T-helper 2 cell treated with Interferon-gamma antibody and Interleukin-4, amounts not matched to agents 5 μg/mL and 100 μg/mL, for 36 hours (primary cell): Measurements from ENCODE around the gene TTI1.
"Not testable (repeated sequence)": the region's sequence is repeated elsewhere in the genome, so short reads cannot be mapped to it uniquely, and the experiment has no call there.

Experiments
- DNase-seq: peaks from one replicate; pipeline ENCODE4 v3.0.0; 2021; ENCODE audit warnings: low spot score
- H3K27ac Mint-ChIP-seq: one replicate; pipeline ENCODE4 v1.8.0; 2021; ENCODE audit warnings: mild to moderate bottlenecking, mixed read lengths
- H3K27me3 Mint-ChIP-seq: one replicate; pipeline ENCODE4 v1.8.0; 2021; ENCODE audit warnings: low read depth, mixed read lengths
- H3K36me3 Mint-ChIP-seq: one replicate; pipeline ENCODE4 v1.8.0; 2021; ENCODE audit warnings: low read depth, mixed read lengths
- H3K4me1 Mint-ChIP-seq: one replicate; pipeline ENCODE4 v1.8.0; 2021; ENCODE audit warnings: low read depth, mixed read lengths
- H3K4me3 Mint-ChIP-seq: one replicate; pipeline ENCODE4 v1.8.0; 2022; ENCODE audit warnings: mild to moderate bottlenecking, moderate library complexity, mixed read lengths
- H3K9me3 Mint-ChIP-seq: one replicate; pipeline ENCODE4 v1.8.0; 2021; ENCODE audit warnings: mixed read lengths

Gene TTI1

DNA sequence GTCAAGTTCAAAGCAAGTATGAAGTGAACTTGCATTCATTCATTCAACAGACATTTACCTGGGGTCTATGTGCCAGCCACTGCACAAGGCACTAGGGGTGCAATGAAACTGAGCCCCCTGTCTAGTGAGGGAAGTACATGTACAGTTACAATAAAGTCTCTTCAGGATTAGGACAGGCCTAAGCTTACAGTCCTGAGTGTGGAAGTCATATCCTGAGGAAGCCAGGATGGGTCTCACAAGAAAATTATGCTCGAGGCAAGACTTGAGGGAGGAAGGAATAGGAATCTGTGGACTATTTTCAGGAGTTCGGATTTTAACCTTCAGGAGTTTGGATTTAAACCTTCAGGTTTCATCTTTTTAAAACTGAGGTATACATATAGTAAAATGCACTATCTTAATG, 19.4 kb downstream of the TTI1 start:
- H3K27ac Mint-ChIP-seq = no peak overlapping the region
- H3K27me3 Mint-ChIP-seq = no peaks in the 10 kb centered on the region
- peaks cover 69% of the 10 kb centered on the region for H3K36me3 Mint-ChIP-seq
- peaks cover 18% of the 10 kb centered on the region for H3K9me3 Mint-ChIP-seq
- DNase-seq = no peak
- H3K4me1 Mint-ChIP-seq = no peaks in the 10 kb centered on the region
- H3K4me3 Mint-ChIP-seq = no peak overlapping the region

DNA sequence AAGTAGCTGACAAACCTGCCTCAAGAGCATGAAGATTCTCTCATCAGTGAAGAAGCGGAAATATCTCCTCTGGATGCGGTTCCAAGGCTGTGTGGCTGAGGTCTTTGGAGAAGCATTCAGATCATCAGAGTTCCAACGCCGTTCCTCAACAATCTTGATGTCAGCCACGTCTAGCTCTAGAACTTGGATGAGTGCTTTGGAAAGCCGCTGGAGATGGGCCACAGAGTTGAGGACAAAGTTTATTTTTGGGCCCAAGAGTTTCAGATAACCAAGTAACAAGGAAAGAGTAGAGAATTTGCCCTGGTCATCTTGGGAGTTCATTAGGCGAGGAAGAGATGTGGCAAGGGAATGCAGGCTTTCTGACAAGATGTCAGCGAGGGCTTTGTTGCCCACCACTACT, 20.9 kb downstream of the TTI1 start:
- H3K36me3 Mint-ChIP-seq = peaks cover 65% of the 10 kb centered on the region
- H3K9me3 Mint-ChIP-seq = peaks cover 4% of the 10 kb centered on the region
- H3K4me3 Mint-ChIP-seq = no peak overlapping the region
- no peaks in the 10 kb centered on the region for H3K27me3 Mint-ChIP-seq
- no peak for DNase-seq
- H3K27ac Mint-ChIP-seq = no peak overlapping the region
- H3K4me1 Mint-ChIP-seq = no peaks in the 10 kb centered on the region

- no peak for DNase-seq
- peaks cover 60% of the 10 kb centered on the region for H3K36me3 Mint-ChIP-seq
- H3K4me1 Mint-ChIP-seq = peaks cover under 1% of the 10 kb centered on the region
- no peak overlapping the region for H3K4me3 Mint-ChIP-seq
- no peaks in the 10 kb centered on the region for H3K27me3 Mint-ChIP-seq
- H3K9me3 Mint-ChIP-seq = no peaks in the 10 kb centered on the region
- H3K27ac Mint-ChIP-seq = no peak overlapping the region
Observed at GRCh38 chr20:38011696-38012095, 21.6 kb downstream of the TTI1 start.

DNA sequence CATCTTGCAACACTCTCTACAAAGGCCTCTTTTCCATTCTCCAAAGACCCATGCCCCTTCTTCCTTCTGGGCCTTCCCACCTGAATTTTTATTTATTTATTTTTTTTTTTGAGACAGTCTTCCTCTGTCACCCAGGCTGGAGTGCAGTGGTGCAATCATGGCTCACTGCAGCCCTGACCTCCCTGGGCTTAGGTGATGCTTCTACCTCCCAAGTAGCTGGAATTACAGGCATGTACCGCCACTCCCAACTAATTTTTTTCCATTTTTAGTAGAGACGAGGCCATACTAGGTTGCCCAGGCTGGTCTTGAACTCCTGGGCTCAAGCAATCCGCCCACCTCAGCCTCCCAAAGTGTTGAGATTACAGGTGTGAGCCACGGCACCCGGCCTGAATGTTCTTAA, 23.8 kb downstream of the TTI1 start:
- not testable (repeated sequence) for H3K4me3 Mint-ChIP-seq, H3K27me3 Mint-ChIP-seq, H3K27ac Mint-ChIP-seq, DNase-seq, H3K4me1 Mint-ChIP-seq, H3K9me3 Mint-ChIP-seq
- H3K36me3 Mint-ChIP-seq = peaks cover 58% of the 10 kb centered on the region

GRCh38 chr20:38008233-38008944, 24.9 kb downstream of the TTI1 start:
- H3K9me3 Mint-ChIP-seq = no peaks in the 10 kb centered on the region
- no peak for DNase-seq
- H3K27me3 Mint-ChIP-seq = no peaks in the 10 kb centered on the region
- H3K4me1 Mint-ChIP-seq = peaks cover 7% of the 10 kb centered on the region
- H3K4me3 Mint-ChIP-seq = no peak overlapping the region
- H3K27ac Mint-ChIP-seq = no peak overlapping the region
- H3K36me3 Mint-ChIP-seq = peaks cover 59% of the 10 kb centered on the region

- no peak overlapping the region for H3K4me3 Mint-ChIP-seq
- H3K27ac Mint-ChIP-seq = no peak overlapping the region
- peaks cover 51% of the 10 kb centered on the region for H3K36me3 Mint-ChIP-seq
- no peak for DNase-seq
- peaks cover 8% of the 10 kb centered on the region for H3K4me1 Mint-ChIP-seq
- H3K9me3 Mint-ChIP-seq = no peaks in the 10 kb centered on the region
- H3K27me3 Mint-ChIP-seq = no peaks in the 10 kb centered on the region
Observed at GRCh38 chr20:38007526-38007925, 25.7 kb downstream of the TTI1 start.

GRCh38 chr20:38005903-38006302, 27.4 kb downstream of the TTI1 start:
- Mint-ChIP-seq H3K4me3 (no peak overlapping the region), H3K27ac (no peak overlapping the region), H3K36me3 (peaks cover 49% of the 10 kb centered on the region), H3K27me3 (no peaks in the 10 kb centered on the region), H3K9me3 (no peaks in the 10 kb centered on the region), H3K4me1 (peaks cover 18% of the 10 kb centered on the region)
- no peak for DNase-seq

DNA sequence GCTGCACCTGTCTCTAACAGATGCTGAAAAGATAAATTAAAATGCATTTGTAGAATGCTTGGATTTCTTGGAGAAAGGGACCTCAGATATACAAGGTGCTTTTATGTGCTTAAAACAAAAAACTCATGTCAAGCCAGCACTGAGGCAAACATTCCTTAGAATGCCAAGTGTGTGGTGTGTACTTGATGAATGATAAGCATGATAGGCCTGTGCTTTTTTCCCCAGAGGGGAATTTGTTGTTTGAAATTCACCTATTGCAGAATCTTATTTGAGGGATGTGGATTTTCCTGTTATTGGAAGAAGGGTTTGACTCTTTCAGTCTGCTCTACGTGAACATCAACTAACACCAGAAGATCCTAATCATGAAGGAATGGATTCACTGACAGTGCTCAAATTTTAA, 28.8 kb downstream of the TTI1 start:
- Mint-ChIP-seq H3K4me3 (no peak overlapping the region), H3K9me3 (no peaks in the 10 kb centered on the region), H3K27ac (no peak overlapping the region), H3K36me3 (peaks cover 51% of the 10 kb centered on the region), H3K27me3 (no peaks in the 10 kb centered on the region), H3K4me1 (peaks cover 18% of the 10 kb centered on the region)
- no peak for DNase-seq

GRCh38 chr20:38002422-38002821, 30.8 kb downstream of the TTI1 start:
- Mint-ChIP-seq H3K36me3 (peaks cover 45% of the 10 kb centered on the region), H3K27me3 (no peaks in the 10 kb centered on the region), H3K4me3 (no peak overlapping the region), H3K27ac (no peak overlapping the region), H3K4me1 (peaks cover 18% of the 10 kb centered on the region), H3K9me3 (no peaks in the 10 kb centered on the region)
- DNase-seq = no peak

DNA sequence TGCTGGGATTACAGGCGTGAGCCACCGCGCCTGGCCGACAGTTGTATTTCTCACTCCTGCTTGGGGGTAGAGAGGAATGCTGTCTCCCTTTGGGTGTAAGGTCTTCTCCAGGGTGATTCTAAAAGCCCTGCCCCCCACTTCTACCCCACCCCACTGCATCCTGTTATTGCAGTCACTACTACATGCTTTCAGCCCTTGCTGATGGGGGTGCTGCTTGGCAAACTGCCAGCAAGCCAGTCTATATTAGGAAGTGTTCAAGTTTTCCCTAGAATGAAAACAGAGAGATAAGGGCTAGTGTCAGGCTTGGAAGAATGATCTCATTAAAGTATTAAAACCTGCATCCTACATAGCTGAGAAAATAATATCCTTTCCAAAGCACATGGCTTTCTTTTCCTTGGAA, 31.3 kb downstream of the TTI1 start:
- H3K36me3 Mint-ChIP-seq = peaks cover 48% of the 10 kb centered on the region
- H3K27ac Mint-ChIP-seq = no peak overlapping the region
- no peaks in the 10 kb centered on the region for H3K9me3 Mint-ChIP-seq
- no peaks in the 10 kb centered on the region for H3K27me3 Mint-ChIP-seq
- DNase-seq = no peak
- H3K4me1 Mint-ChIP-seq = peaks cover 18% of the 10 kb centered on the region
- no peak overlapping the region for H3K4me3 Mint-ChIP-seq

DNA sequence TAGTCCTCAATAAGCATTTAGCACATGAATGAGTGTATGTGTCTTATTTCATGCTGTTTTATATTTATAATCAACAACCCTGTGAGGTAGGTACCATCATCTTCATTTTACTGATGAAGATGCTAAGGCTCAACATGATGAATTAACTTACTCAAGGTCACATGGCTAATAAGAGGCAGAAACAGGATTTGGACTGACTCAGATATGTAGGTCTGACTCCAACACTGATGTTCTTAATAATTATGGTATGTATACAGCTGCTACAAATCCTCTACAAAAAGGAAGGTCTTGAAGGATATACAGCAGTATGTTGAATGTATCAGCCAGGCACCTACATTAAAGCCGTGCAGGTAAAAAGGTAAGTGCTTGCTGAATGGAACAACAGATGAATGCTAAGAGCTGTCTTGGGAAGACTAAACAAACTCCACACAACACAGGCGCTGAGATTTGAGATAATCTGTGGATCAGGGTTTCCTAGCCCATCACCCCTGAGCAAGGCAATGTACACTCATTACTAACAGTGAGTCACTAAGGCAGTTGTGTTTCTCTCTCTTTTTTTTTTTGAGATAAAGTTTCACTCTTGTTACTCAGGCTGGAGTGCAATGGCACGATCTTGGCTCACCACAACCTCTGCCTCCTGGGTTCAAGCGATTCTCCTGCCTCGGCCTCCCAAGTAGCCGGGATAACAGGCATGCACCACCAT, 31.9 kb downstream of the TTI1 start:
- Mint-ChIP-seq H3K4me1 (peaks cover 14% of the 10 kb centered on the region), H3K36me3 (peaks cover 45% of the 10 kb centered on the region), H3K4me3 (no peak overlapping the region), H3K27me3 (no peaks in the 10 kb centered on the region), H3K9me3 (no peaks in the 10 kb centered on the region), H3K27ac (no peak overlapping the region)
- DNase-seq = peak; percentile 38

DNA sequence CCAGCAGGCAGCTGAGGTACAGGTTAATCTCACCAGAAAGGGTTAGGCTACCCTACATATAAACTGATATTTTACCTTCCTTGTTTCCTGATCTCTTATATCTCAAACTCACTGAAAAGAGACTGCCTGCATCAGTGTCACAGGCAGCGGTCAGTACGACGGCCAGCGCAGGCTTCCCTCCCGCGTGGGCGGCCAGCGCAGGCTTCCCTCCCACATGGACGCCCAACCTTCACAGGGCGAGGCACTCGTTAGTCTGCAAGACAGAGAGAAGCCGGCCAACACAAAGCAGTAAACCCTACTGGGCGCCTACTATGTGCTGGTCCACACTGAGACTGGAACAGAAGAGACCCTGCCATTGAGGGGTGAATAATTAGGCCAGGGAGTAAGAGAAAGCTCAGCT, 33.0 kb downstream of the TTI1 start:
- Mint-ChIP-seq H3K27ac (no peak overlapping the region), H3K36me3 (peaks cover 44% of the 10 kb centered on the region), H3K27me3 (no peaks in the 10 kb centered on the region), H3K9me3 (no peaks in the 10 kb centered on the region), H3K4me1 (peaks cover 11% of the 10 kb centered on the region), H3K4me3 (no peak overlapping the region)
- DNase-seq = no peak

- H3K4me1 Mint-ChIP-seq = peaks cover 11% of the 10 kb centered on the region
- no peaks in the 10 kb centered on the region for H3K9me3 Mint-ChIP-seq
- no peak overlapping the region for H3K27ac Mint-ChIP-seq
- H3K4me3 Mint-ChIP-seq = no peak overlapping the region
- peaks cover 44% of the 10 kb centered on the region for H3K36me3 Mint-ChIP-seq
- H3K27me3 Mint-ChIP-seq = no peaks in the 10 kb centered on the region
- DNase-seq = no peak
Observed at GRCh38 chr20:37999526-38000263, 33.6 kb downstream of the TTI1 start.

DNA sequence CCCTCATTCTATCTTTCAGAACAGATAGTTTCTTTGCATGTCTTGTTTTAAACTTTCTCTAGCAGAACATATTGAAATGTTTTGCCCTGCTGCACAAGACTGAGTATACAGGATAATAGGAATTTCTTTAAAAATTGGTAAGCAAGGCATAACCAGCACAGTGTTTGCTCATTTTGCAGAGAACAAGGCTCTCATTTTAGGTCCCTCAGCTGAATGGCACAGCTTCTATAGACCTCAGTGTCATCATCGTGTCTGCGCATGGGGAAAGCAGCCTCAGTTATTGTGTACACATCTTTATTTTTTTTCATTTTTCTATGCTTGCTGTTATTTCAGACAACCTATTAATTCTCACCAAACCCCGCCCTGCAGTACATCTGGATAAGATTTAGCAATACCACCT, 35.7 kb downstream of the TTI1 start:
- no peak overlapping the region for H3K27ac Mint-ChIP-seq
- peaks cover 43% of the 10 kb centered on the region for H3K36me3 Mint-ChIP-seq
- no peaks in the 10 kb centered on the region for H3K27me3 Mint-ChIP-seq
- no peak overlapping the region for H3K4me3 Mint-ChIP-seq
- no peaks in the 10 kb centered on the region for H3K9me3 Mint-ChIP-seq
- no peak for DNase-seq
- H3K4me1 Mint-ChIP-seq = peaks cover 14% of the 10 kb centered on the region
